Spleen (tissue), 7 donors: Measurements from ENCODE around the gene ADGRB2.

Source experiments
- CTCF ChIP-seq, 11 experiments: fragments of 200-600 bp in 7 of 11; fragments of 450-650 bp in 4 of 11; sonication (generic) in 4 of 11; IDR thresholded peaks in 8 of 11; conservative IDR thresholded peaks in 3 of 11; 1 replicate in 7 of 11; 2 replicates in 4 of 11; pipeline versions ENCODE4 v1.4.0 to v1.8.0; 2016 to 2021; ENCODE audit warnings: antibody characterized with exemption in 11 of 11, inconsistent platforms in 4 of 11, mild to moderate bottlenecking in 1 of 11
- POLR2AphosphoS5 ChIP-seq, 3 donors: sonication (generic); formaldehyde crosslinking; IDR thresholded peaks; one replicate each; pipeline ENCODE4 v1.5.1; 2017; ENCODE audit warnings: antibody characterized with exemption in 3 of 3
- donor health status: DM: no; HTN: no; CAD: no; lungs with moderate emphysema.
- donor health status: DM: no; HTN: no; CAD: no.
- donor health status: DM: no; HTN: no; CAD: no.

- TF ChIP-seq CTCF (IDR thresholded peaks at IDR 0.05 in 8 of 11, conservative IDR thresholded peaks at IDR 0.05 in 3 of 11) (no peak), POLR2AphosphoS5 (IDR thresholded peaks at IDR 0.05) (no peak)
These were observed 4.3 kb upstream of the ADGRB2 start for GRCh38 chr1:31768407-31768907.
